ENCODE data around the gene CEP170. TPM values are rescaled to one million over a fixed set of nuclear protein-coding genes. Genes with fewer than 3 reads are reported as not detected.
"Not testable (repeated sequence)": the region's sequence is repeated elsewhere in the genome, so short reads cannot be mapped to it uniquely, and the experiment has no call there.

CEP170 gene
- total RNA-seq, 2 donors from 2014 or later, result 11.6 to 17.5 TPM

DNA sequence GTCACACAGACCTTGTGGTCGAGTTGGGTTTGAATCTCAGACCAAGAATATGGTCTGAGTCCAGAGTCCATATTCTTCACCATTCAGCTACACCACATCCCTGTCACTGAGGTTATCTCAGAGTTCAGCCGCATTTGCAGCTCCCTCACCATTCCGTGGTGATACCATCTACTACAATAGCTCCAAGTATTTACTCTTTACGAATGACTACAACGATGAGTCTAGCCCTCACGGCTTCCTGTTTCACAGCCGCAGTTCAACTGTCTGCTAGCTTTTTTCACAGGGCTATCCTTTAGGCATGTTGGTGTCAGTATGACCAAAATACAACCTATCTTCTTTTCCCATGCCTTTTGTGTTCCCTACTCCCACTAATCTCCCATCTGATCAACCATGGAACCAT is 104.2 kb downstream of the CEP170 start:
- H3K36me3 ChIP-seq; intact Hi-C loops (cut with DNase I); DNase-seq; H3K27me3 ChIP-seq; H3K4me1 ChIP-seq; H3K27ac ChIP-seq; H3K9ac ChIP-seq (ENCODE audit: low read depth in 2 of 2, low read length in 2 of 2); H3K4me3 ChIP-seq; H3K9me3 ChIP-seq: not testable (repeated sequence)

- DNase-seq; H3K4me3 ChIP-seq; H3K4me1 ChIP-seq; H3K9me3 ChIP-seq; intact Hi-C loops (cut with DNase I); H3K27me3 ChIP-seq; H3K36me3 ChIP-seq; H3K9ac ChIP-seq (ENCODE audit: low read depth in 2 of 2, low read length in 2 of 2); H3K27ac ChIP-seq: not testable (repeated sequence)
Observed at GRCh38 chr1:243149120-243149519, 106.0 kb downstream of the CEP170 start.

DNA sequence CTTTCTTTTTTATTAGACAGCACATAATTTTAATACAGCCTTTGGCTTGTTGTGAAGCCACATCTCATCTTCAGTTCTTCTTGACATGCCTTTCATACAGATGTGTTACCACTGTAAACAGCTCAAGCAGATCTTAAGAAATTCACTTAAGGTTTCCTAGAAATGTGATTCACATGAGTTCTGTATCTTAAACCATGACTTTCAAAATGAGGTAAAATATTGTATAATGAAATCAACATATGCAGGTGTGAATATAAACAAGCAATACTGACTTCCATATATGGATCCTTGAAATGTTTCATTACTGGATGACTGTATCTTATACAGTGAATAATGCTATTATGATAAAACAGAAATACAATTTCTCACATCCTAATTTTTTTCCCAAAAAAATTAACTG is 107.7 kb downstream of the CEP170 start:
- H3K27me3 ChIP-seq; H3K4me1 ChIP-seq; H3K36me3 ChIP-seq; H3K4me3 ChIP-seq; intact Hi-C loops (cut with DNase I); H3K27ac ChIP-seq; DNase-seq; H3K9ac ChIP-seq (ENCODE audit: low read depth in 2 of 2, low read length in 2 of 2); H3K9me3 ChIP-seq: not testable (repeated sequence)

GRCh38 chr1:243140498-243140897 is 114.6 kb downstream of the CEP170 start:
- H3K9me3 ChIP-seq; intact Hi-C loops (cut with DNase I); H3K4me1 ChIP-seq; H3K36me3 ChIP-seq; DNase-seq; H3K9ac ChIP-seq (ENCODE audit: low read depth in 2 of 2, low read length in 2 of 2); H3K27ac ChIP-seq; H3K4me3 ChIP-seq; H3K27me3 ChIP-seq: not testable (repeated sequence)

DNA sequence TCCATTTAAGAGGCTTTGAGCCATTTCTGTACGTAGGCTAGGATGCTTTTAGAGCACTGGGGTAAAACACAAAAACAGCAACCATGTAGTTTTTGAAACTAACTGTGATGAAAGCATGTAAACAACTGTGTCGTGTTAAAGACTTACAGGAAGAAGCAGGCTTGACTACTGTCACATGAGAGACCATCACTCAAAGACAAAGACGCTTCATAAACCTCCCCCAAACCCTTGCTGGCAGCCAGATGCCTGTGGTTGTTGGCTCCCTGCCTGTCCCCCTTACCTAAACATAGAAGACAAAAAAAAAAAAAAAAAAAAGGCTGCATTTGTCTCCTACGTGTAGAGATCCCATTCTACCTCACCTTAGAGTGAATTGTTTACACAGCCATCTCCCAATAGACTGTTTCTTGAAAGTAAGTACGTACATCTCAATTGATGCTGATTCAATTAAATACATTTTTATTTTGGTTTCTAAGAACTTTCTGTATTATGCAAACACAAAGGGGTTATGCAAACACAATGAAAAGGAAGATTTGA is 132.1 kb downstream of the CEP170 start:
- H3K36me3 ChIP-seq; H3K27ac ChIP-seq; H3K27me3 ChIP-seq; H3K9me3 ChIP-seq; H3K9ac ChIP-seq (ENCODE audit: low read depth in 2 of 2, low read length in 2 of 2); intact Hi-C loops (cut with DNase I); DNase-seq; H3K4me3 ChIP-seq; H3K4me1 ChIP-seq: not testable (repeated sequence)

DNA sequence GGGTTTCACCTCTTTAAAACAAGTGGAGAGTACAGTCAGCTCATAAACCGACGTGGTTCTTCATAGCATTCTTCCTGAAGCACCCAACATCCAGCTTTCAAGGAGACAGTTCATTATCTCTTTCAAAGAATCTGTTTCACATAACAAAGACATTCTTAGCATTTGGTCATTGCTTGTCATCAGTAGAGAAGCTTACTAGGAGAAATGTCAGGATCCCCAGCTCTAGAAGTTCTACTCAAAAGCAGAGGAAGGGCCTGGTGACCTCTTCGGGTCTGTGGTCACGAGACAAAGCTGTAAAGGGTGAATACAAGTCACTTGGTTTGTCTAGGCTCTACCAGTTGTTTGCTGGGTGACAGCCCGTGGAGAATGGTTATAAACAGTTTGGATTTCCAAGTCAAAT is 133.1 kb downstream of the CEP170 start:
- DNase-seq, result not testable (repeated sequence)

DNA sequence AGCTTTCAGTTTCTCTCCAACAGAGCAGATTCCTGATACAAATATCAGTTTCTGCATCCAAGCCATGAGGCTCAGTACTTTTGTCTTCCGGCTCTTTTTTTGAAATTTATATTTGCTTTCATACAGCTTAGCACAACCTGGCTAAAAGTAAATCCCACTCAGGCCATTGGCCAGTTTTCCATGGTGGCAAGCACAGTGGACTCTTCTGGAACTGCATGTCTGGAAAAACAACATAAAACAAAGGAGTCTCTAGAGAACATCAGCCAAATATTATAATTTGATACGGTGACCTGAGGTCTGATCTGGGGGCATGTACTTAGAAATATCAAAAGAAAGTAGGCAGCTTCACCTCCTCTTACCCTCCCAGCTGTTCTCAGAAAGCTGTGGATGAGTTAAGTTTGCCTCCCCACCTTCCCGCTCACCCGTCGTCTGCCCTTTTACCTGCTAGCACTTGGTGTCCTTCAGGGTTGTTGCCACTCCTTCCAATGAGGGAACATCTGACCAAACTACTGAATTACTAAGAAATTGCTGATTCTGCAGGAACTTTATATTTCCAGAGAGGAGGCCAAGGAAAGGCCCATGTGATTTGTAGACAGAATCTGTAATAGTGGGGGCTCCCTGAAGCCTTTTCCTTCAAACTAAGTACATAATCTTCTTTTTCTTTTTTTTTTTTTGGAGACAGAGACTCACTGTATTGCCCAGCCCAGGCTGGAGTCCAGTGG is 136.3 kb downstream of the CEP170 start:
- H3K9ac ChIP-seq (ENCODE audit: low read depth in 2 of 2, low read length in 2 of 2); H3K4me1 ChIP-seq; H3K27me3 ChIP-seq; H3K9me3 ChIP-seq; H3K4me3 ChIP-seq; intact Hi-C loops (cut with DNase I); DNase-seq; H3K36me3 ChIP-seq; H3K27ac ChIP-seq: not testable (repeated sequence)

More for the DNA sequence above, 133.1 kb downstream of the CEP170 start:
- H3K9ac ChIP-seq (ENCODE audit: low read depth in 2 of 2, low read length in 2 of 2); H3K27ac ChIP-seq; H3K27me3 ChIP-seq; H3K9me3 ChIP-seq; intact Hi-C loops (cut with DNase I); H3K36me3 ChIP-seq; H3K4me1 ChIP-seq; H3K4me3 ChIP-seq: not testable (repeated sequence)

DNA sequence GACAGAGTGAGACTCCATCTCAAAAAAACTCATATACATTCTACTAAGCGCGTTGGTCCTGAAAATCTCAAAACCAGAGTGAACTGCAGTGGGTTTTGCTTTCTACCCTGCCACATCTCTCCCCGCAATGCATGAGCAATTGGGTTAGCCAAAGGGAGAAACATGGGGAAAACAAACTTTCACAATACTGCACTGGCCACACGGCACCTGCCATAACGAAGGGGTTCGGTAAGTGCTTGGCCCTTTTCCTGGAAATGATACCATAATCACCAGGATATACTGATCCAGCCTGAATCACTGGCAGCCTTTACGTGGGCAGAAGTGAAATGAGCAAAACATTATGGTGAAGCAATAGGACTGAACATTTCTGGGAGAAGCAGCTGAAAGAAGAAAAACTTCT is 138.9 kb downstream of the CEP170 start:
- H3K27me3 ChIP-seq; H3K4me1 ChIP-seq; intact Hi-C loops (cut with DNase I); H3K4me3 ChIP-seq; H3K9me3 ChIP-seq; H3K36me3 ChIP-seq; DNase-seq; H3K27ac ChIP-seq; H3K9ac ChIP-seq (ENCODE audit: low read depth in 2 of 2, low read length in 2 of 2): not testable (repeated sequence)

GRCh38 chr1:243114769-243115168 is 140.3 kb downstream of the CEP170 start:
- H3K9me3 ChIP-seq; H3K27me3 ChIP-seq; H3K27ac ChIP-seq; H3K9ac ChIP-seq (ENCODE audit: low read depth in 2 of 2, low read length in 2 of 2); intact Hi-C loops (cut with DNase I); DNase-seq; H3K36me3 ChIP-seq; H3K4me3 ChIP-seq; H3K4me1 ChIP-seq: not testable (repeated sequence)

GRCh38 chr1:243114059-243114713 is 140.9 kb downstream of the CEP170 start:
- H3K9ac ChIP-seq (ENCODE audit: low read depth in 2 of 2, low read length in 2 of 2); H3K9me3 ChIP-seq; H3K4me1 ChIP-seq; H3K27ac ChIP-seq; intact Hi-C loops (cut with DNase I); H3K27me3 ChIP-seq; H3K4me3 ChIP-seq; H3K36me3 ChIP-seq; DNase-seq: not testable (repeated sequence)

GRCh38 chr1:243107171-243107570 is 147.9 kb downstream of the CEP170 start:
- H3K4me1 ChIP-seq; H3K4me3 ChIP-seq; intact Hi-C loops (cut with DNase I); H3K27me3 ChIP-seq; H3K9me3 ChIP-seq; H3K27ac ChIP-seq; DNase-seq; H3K36me3 ChIP-seq; H3K9ac ChIP-seq (ENCODE audit: low read depth in 2 of 2, low read length in 2 of 2): not testable (repeated sequence)

DNA sequence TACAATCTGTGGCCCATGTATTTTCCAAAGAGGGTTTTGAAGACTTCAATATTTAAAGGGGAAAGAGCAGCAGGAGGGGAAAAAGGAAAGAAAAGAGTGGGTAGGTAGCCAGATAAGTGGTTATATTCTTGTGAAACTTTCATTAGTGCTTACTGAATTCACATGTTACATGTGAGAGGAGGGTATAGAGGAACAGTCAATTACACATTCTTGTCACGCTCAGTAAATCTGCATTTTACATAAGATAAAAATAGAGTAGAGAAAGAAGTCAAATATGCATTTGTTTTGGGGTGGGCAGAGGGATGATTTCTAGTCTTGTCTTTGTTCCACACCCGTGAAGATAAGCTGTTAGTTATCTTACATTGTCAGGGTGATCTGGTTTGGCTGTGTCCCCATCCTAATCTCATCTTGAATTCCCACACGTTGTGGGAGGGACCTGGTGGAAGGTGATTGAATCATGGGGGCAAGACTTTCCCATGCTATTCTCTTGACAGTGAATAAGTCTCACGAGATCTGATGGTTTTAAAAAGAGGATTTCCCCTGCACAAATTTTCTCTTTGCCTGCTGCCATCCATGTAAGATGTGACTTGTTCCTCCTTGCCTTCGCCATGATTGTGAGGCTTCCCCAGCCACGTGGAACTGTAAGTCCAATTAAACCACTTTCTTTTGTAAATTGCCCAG is 149.3 kb downstream of the CEP170 start:
- H3K27ac ChIP-seq; intact Hi-C loops (cut with DNase I); H3K4me1 ChIP-seq; H3K36me3 ChIP-seq; H3K9ac ChIP-seq (ENCODE audit: low read depth in 2 of 2, low read length in 2 of 2); H3K27me3 ChIP-seq; H3K4me3 ChIP-seq; H3K9me3 ChIP-seq; DNase-seq: not testable (repeated sequence)

GRCh38 chr1:243105104-243105503 is 150.0 kb downstream of the CEP170 start:
- H3K9me3 ChIP-seq; DNase-seq; H3K4me3 ChIP-seq; H3K27ac ChIP-seq; H3K9ac ChIP-seq (ENCODE audit: low read depth in 2 of 2, low read length in 2 of 2); intact Hi-C loops (cut with DNase I); H3K4me1 ChIP-seq; H3K36me3 ChIP-seq; H3K27me3 ChIP-seq: not testable (repeated sequence)

Measured in colonic mucosa (tissue), 4 donors.